Endothelial cell of umbilical vein (primary cell): ENCODE results near the gene MACROD2. TPM values are rescaled to one million over a fixed set of nuclear protein-coding genes. Genes with fewer than 3 reads are reported as not detected.

Source experiments
- BruUV-seq: library from RNA; stranded (reverse); fragments of 400-500 nt; replicated peaks from 2 replicates; lab custom pipeline; 2021; lab: Mats Ljungman, UMichigan
- CTCF ChIA-PET: fragments of 300-600, 350-600 bp; sonication (Branson Sonifier 250); formaldehyde crosslinking; loops from one replicate; lab custom pipeline; 2021; ENCODE audit warnings: antibody characterized with exemption, inconsistent platforms; lab: Charles Lee
- POLR2A ChIA-PET: fragments of 300-600, 350-600 bp; sonication (Branson Sonifier 250); formaldehyde crosslinking; loops from one replicate; lab custom pipeline; 2021; ENCODE audit warnings: antibody characterized with exemption, inconsistent platforms; lab: Charles Lee
- DNase-seq: peaks from one replicate; pipeline ENCODE4 v3.0.0-alpha.2; 2011; ENCODE audit warnings: low read depth, low spot score
- FAIRE-seq: peaks from 2 replicates; lab custom pipeline; 2011; peaks lifted over from hg19 to GRCh38; lab: Jason Lieb, UNC
- H2AFZ ChIP-seq: 2 replicates; pipeline ENCODE4 v1.6.0; 2012; ENCODE audit warnings: low read depth, low read length, control low read depth, inconsistent platforms
- H3K27ac ChIP-seq: 2 replicates; pipeline ENCODE4 v1.5.1; 2011; ENCODE audit warnings: low read depth, mild to moderate bottlenecking, control low read depth, low read length, moderate library complexity; ENCODE audit not compliant: insufficient read depth
- H3K27me3 ChIP-seq, 2 experiments: 2 replicates each; pipeline versions ENCODE4 v1.6.0 to v1.6.1; 2011; ENCODE audit warnings: low read length in 2 of 2, mixed read lengths in 1 of 2; ENCODE audit not compliant: control insufficient read depth in 2 of 2, insufficient read depth in 2 of 2
- H3K36me3 ChIP-seq, 2 experiments: 2 replicates in 1 of 2; 3 replicates in 1 of 2; pipeline ENCODE4 v1.5.1; 2011; ENCODE audit warnings: low read length in 2 of 2, mild to moderate bottlenecking in 1 of 2, moderate library complexity in 1 of 2; ENCODE audit not compliant: control insufficient read depth in 2 of 2, insufficient read depth in 2 of 2; ENCODE audit errors: extremely low read depth in 1 of 2
- H3K4me1 ChIP-seq: 3 replicates; pipeline ENCODE4 v1.5.1; 2011; ENCODE audit warnings: mild to moderate bottlenecking, low read length; ENCODE audit not compliant: control insufficient read depth, insufficient read depth; ENCODE audit errors: extremely low read depth
- H3K4me2 ChIP-seq: 2 replicates; pipeline ENCODE4 v1.6.1; 2011; ENCODE audit warnings: low read length, control low read depth, mixed read lengths; ENCODE audit not compliant: insufficient read depth
- H3K4me3 ChIP-seq, 3 experiments: fragments of 200-600 bp in 1 of 3; sonication (generic), shearing (Covaris generic) in 1 of 3; replicated peaks in 1 of 3; 2 replicates each; pipeline ENCODE4 v1.5.1; 2011 to 2016; ENCODE audit warnings: control low read depth in 3 of 3, low read length in 3 of 3, mild to moderate bottlenecking in 2 of 3, inconsistent platforms in 1 of 3, low read depth in 1 of 3, moderate library complexity in 1 of 3; ENCODE audit not compliant: insufficient read depth in 1 of 3
- H3K79me2 ChIP-seq: 2 replicates; pipeline ENCODE4 v1.6.0; 2012; ENCODE audit warnings: low read length, inconsistent platforms; ENCODE audit not compliant: control insufficient read depth, insufficient read depth
- H3K9ac ChIP-seq: replicated peaks from 2 replicates; pipeline ENCODE3; 2011; ENCODE audit warnings: low read length, control low read depth; ENCODE audit not compliant: insufficient read depth; ENCODE audit errors: extremely low read depth
- H3K9me1 ChIP-seq: replicated peaks from 3 replicates; pipeline ENCODE4 v1.6.0; 2011; ENCODE audit warnings: mild to moderate bottlenecking, low read length; ENCODE audit not compliant: control insufficient read depth, insufficient read depth; ENCODE audit errors: extremely low read depth
- H3K9me3 ChIP-seq: replicated peaks from 2 replicates; pipeline ENCODE4 v1.5.1; 2012; ENCODE audit warnings: low read length, inconsistent platforms; ENCODE audit not compliant: control insufficient read depth, insufficient read depth
- H4K20me1 ChIP-seq: replicated peaks from 2 replicates; pipeline ENCODE3; 2011; ENCODE audit warnings: mild to moderate bottlenecking, low read length; ENCODE audit not compliant: control insufficient read depth, insufficient read depth; ENCODE audit errors: extremely low read depth
- CTCF ChIP-seq, 2 donors: IDR thresholded peaks; 1 replicate in 1 of 2; 2 replicates in 1 of 2; pipeline ENCODE4 v1.5.1; 2011; ENCODE audit warnings: low read length in 2 of 2, mild to moderate bottlenecking in 2 of 2, moderate library complexity in 2 of 2, control low read depth in 1 of 2, inconsistent platforms in 1 of 2, low read depth in 1 of 2; ENCODE audit not compliant: insufficient read depth in 1 of 2; ENCODE audit errors: extremely low read depth in 1 of 2
- EZH2 ChIP-seq: IDR thresholded peaks from 2 replicates; pipeline ENCODE4 v1.6.1; 2012; ENCODE audit warnings: borderline replicate concordance, low read depth, mild to moderate bottlenecking, moderate library complexity, low read length, inconsistent platforms; ENCODE audit not compliant: severe bottlenecking
- FOS ChIP-seq: IDR thresholded peaks from 2 replicates; pipeline ENCODE4 v1.6.1; 2011; ENCODE audit warnings: mild to moderate bottlenecking, low read length, moderate library complexity, borderline replicate concordance; ENCODE audit not compliant: insufficient read depth
- GATA2 ChIP-seq: IDR thresholded peaks from 2 replicates; pipeline ENCODE4 v1.7.0; 2011; ENCODE audit warnings: low read depth, mild to moderate bottlenecking, moderate library complexity, mixed read lengths, low read length; ENCODE audit not compliant: insufficient read length, insufficient read depth
- JUN ChIP-seq: IDR thresholded peaks from 2 replicates; pipeline ENCODE4 v1.6.1; 2011; ENCODE audit warnings: borderline replicate concordance, low read depth; ENCODE audit not compliant: insufficient read length, insufficient read depth
- MAX ChIP-seq: IDR thresholded peaks from 2 replicates; pipeline ENCODE4 v1.6.1; 2011; ENCODE audit not compliant: insufficient read depth, insufficient read length
- MYC ChIP-seq: IDR thresholded peaks from one replicate; pipeline ENCODE4 v1.6.1; 2011; ENCODE audit warnings: mild to moderate bottlenecking, low read depth, low read length
- POLR2A ChIP-seq: IDR thresholded peaks from 2 replicates; pipeline ENCODE4 v1.6.1; 2012; ENCODE audit warnings: low read depth, mild to moderate bottlenecking, control low read depth, low read length
- POLR2AphosphoS5 ChIP-seq: IDR thresholded peaks from 2 replicates; pipeline ENCODE4 v1.6.1; 2012; ENCODE audit warnings: low read depth, mild to moderate bottlenecking, control low read depth, low read length, moderate library complexity; ENCODE audit not compliant: insufficient read depth
- dilution Hi-C: fragments of 300-500 bp; cut with MboI; formaldehyde crosslinking; loops from one replicate; pipeline ENCODE4 v1.15.0; 2019; ENCODE audit warnings: low sequenced_read_pairs; ENCODE audit not compliant: extremely low pct_ligation_motif_present
- intact Hi-C: fragments of 100-400 bp; cut with micrococcal nuclease; formaldehyde crosslinking; loops from one replicate; pipeline ENCODE4 v1.10.0; 2022
- polyA plus RNA-seq, 4 experiments: library from polyadenylated mRNA; depleted of rRNA in 3 of 4; stranded (reverse) in 3 of 4; unstranded in 1 of 4; fragments of >200 nt; gene quantifications; 2 replicates each; pipeline versions ENCODE4 v1.2.1 to v1.2.3, GENCODE V29; 2011 to 2012; ENCODE audit warnings: missing spikeins in 1 of 4
- total RNA-seq: library from RNA; stranded (reverse); gene quantifications from 2 replicates; pipeline ENCODE4 v1.2.3, GENCODE V29; 2021

MACROD2 gene
- total and polyA plus RNA-seq, 2 donors (not counting 3 experiments of a cell fraction or from before 2014, with no cell fraction given) = 0.11 to 0.73 TPM

DNA sequence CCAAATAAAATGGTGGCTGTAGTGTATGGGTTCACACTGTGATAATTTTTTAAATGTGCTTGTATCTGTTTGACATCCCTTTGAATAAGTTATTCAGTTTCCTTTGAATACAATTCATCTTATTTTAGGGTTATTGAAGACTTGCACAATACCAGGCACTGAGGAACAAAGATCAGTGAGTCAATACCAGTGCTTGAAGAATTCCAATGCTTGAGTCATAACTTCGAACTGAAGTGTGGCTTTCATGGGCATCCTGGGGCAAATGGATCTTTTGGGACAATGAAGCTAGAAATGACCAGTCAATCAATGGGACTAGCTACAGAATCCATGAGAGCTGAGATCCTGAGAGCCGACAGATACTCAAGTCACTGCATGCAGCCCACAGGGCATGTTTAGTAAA lies 692.0 kb downstream of the MACROD2 start:
- DNase-seq = no peak
- Histone ChIP-seq H3K4me3 (no peak overlapping the region), H3K9ac (no peak overlapping the region), H3K4me2 (no peak overlapping the region), H4K20me1 (no peaks in the 10 kb centered on the region), H3K27me3 (no peaks in the 10 kb centered on the region), H3K9me3 (no peaks in the 10 kb centered on the region), H3K9me1 (no peaks in the 10 kb centered on the region), H3K36me3 (no peaks in the 10 kb centered on the region), H2AFZ (no peak overlapping the region), H3K79me2 (no peaks in the 10 kb centered on the region), H3K4me1 (no peaks in the 10 kb centered on the region), H3K27ac (no peak overlapping the region)
- TF ChIP-seq MYC (no peak), GATA2 (no peak), FOS (no peak), POLR2A (no peak), EZH2 (no peak), JUN (no peak), MAX (no peak), CTCF (IDR thresholded peaks at IDR 0.05; ENCODE audit: extremely low read depth in 1 of 2, insufficient read depth in 1 of 2, low read depth in 1 of 2, low read length in 2 of 2) (no peak), POLR2AphosphoS5 (no peak)
- ChIA-PET POLR2A (no interaction called here), CTCF (no interaction called here)
- dilution Hi-C loops (no loop called here), intact Hi-C loops (no loop called here)
- no TSS peak for BruUV-seq
- FAIRE-seq = no peak
